Transverse colon (tissue), 4 donors: Measurements from ENCODE around the gene ZMAT5. TPM values are rescaled to one million over a fixed set of nuclear protein-coding genes. Genes with fewer than 3 reads are reported as not detected.

Experiments used
- DNase-seq: peaks from one replicate; pipeline ENCODE4 v3.0.0-alpha.2; 2019
- H3K27ac ChIP-seq, 4 donors: fragments of 200-600 bp; sonication (generic); 2 replicates each; pipeline ENCODE4 v1.5.1; 2016 to 2018; ENCODE audit warnings: inconsistent platforms in 4 of 4
- H3K27me3 ChIP-seq: fragments of 200-600 bp; sonication (generic); 2 replicates; pipeline ENCODE4 v1.5.1; 2017; ENCODE audit warnings: inconsistent platforms
- H3K36me3 ChIP-seq, 4 donors: fragments of 200-600 bp; sonication (generic); 2 replicates each; pipeline ENCODE4 v1.5.1; 2017 to 2019; ENCODE audit warnings: inconsistent platforms in 4 of 4
- H3K4me1 ChIP-seq, 4 donors: fragments of 200-600 bp; sonication (generic); 2 replicates each; pipeline ENCODE4 v1.5.1; 2017 to 2020; ENCODE audit warnings: inconsistent platforms in 4 of 4
- H3K4me3 ChIP-seq, 4 donors: fragments of 200-600 bp; sonication (generic); 1 replicate in 1 of 4; 2 replicates in 3 of 4; pipeline versions ENCODE4 v1.5.1 to v1.6.1; 2017 to 2019; ENCODE audit warnings: inconsistent platforms in 4 of 4
- H3K9me3 ChIP-seq, 2 donors: fragments of 200-600 bp; sonication (generic); 2 replicates each; pipeline ENCODE4 v1.5.1; 2017 to 2019; ENCODE audit warnings: inconsistent platforms in 2 of 2
- CTCF ChIP-seq, 5 experiments: fragments of 200-600 bp in 3 of 5; fragments of 450-650 bp in 2 of 5; sonication (generic) in 3 of 5; IDR thresholded peaks; 1 replicate in 2 of 5; 2 replicates in 3 of 5; pipeline ENCODE4 v1.5.1; 2016 to 2017; ENCODE audit warnings: antibody characterized with exemption in 5 of 5, inconsistent platforms in 3 of 5, mild to moderate bottlenecking in 2 of 5, moderate library complexity in 1 of 5
- EP300 ChIP-seq: sonication (generic); formaldehyde crosslinking; IDR thresholded peaks from one replicate; pipeline ENCODE4 v1.6.1; 2017; ENCODE audit warnings: antibody characterized with exemption, low read depth
- POLR2A ChIP-seq: fragments of 450-650 bp; IDR thresholded peaks from one replicate; pipeline ENCODE4 v1.6.1; 2016; ENCODE audit warnings: antibody characterized with exemption, mild to moderate bottlenecking, moderate library complexity
- POLR2AphosphoS5 ChIP-seq, 3 donors: sonication (generic); formaldehyde crosslinking; IDR thresholded peaks; one replicate each; pipeline ENCODE4 v1.6.1; 2016; ENCODE audit warnings: antibody characterized with exemption in 3 of 3
- WGBS, 2 donors: methylation state at CpG; one replicate each; pipeline ENCODE4 v1.1.5; 2018; ENCODE audit warnings: low coverage in 1 of 2; 5-methylcytosine and 5-hydroxymethylcytosine counted together
- in situ Hi-C, 4 donors: fragments of 200-750 bp; cut with MboI; loops; one replicate each; pipeline versions ENCODE4 v1.15.0 to v1.15.1; 2017; ENCODE audit warnings: low sequenced_read_pairs in 3 of 4, low pct_ligation_motif_present in 1 of 4, low pct_unique_long_range_greater_than_20kb in 1 of 4
- intact Hi-C: fragments of 100-400 bp; cut with DNase I; formaldehyde crosslinking; loops from one replicate; pipeline ENCODE4 v1.15.1; 2023; ENCODE audit warnings: low total_unique reads
- total RNA-seq, 4 donors: library from RNA; depleted of rRNA; stranded (reverse); fragments of >200 nt; gene quantifications; one replicate each; pipeline ENCODE4 v1.1.0, GENCODE V29; 2016

Gene ZMAT5
- total RNA-seq, 4 donors from 2014 or later = 13.8 to 20.2 (median 19.1) TPM; not detected in 1

GRCh38 chr22:29733362-29734201 lies 33.2 kb downstream of the ZMAT5 start:
- DNase-seq = peak; percentile 33
- no peak for TF ChIP-seq POLR2A
- no peak for TF ChIP-seq CTCF (IDR thresholded peaks at IDR 0.05)
- no peak for TF ChIP-seq EP300
- TF ChIP-seq POLR2AphosphoS5 (IDR thresholded peaks at IDR 0.05) = no peak
- Histone ChIP-seq H3K4me1 (peaks cover 0 to 12% (median 4%) of the 10 kb centered on the region in 4 donors), H3K9me3 (no peaks in the 10 kb centered on the region), H3K4me3 (no peak overlapping the region), H3K27ac (no peak overlapping the region), H3K27me3 (no peaks in the 10 kb centered on the region), H3K36me3 (no peaks in the 10 kb centered on the region)
- in situ Hi-C loops (no loop called here), intact Hi-C loops (no loop called here)
- WGBS, 2 donors = 57 to 90% methylated on average over 2 to 17 of the region's 19 CpGs

DNA sequence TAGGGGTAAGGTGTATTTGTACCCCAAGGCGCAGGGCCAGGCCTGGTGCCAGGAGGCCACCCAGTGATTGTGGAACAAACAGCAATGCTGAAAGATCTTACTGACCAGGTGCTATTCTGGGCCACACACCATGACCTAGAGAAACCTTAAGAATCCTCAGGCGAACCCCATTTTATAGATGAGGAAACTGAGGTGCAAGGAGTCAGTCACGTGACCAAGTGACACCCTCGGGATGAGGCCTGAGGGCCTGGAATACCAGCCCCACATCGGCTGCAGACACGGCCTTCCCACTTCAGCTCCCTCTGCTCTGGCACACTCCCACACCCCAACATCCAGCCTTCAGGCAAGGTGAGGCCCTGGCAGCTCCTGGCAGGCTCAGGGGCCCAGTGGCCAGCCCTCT lies 33.9 kb downstream of the ZMAT5 start:
- WGBS, 2 donors = 84% methylated on average over 6 of the region's 6 CpGs; no CpG with 5 or more reads in 1 of the 2 donors
- Histone ChIP-seq H3K4me1 (peaks cover 0 to 12% (median 4%) of the 10 kb centered on the region in 4 donors), H3K27ac (no peak overlapping the region), H3K27me3 (no peaks in the 10 kb centered on the region), H3K9me3 (no peaks in the 10 kb centered on the region), H3K4me3 (no peak overlapping the region), H3K36me3 (no peaks in the 10 kb centered on the region)
- intact Hi-C loops = no loop called here
- in situ Hi-C loops = no loop called here
- DNase-seq = no peak
- no peak for TF ChIP-seq EP300
- no peak for TF ChIP-seq POLR2AphosphoS5 (IDR thresholded peaks at IDR 0.05)
- TF ChIP-seq POLR2A = no peak
- TF ChIP-seq CTCF (IDR thresholded peaks at IDR 0.05) = no peak

- no peaks in the 10 kb centered on the region for H3K36me3 ChIP-seq
- intact Hi-C loops (no loop called here), in situ Hi-C loops (no loop called here)
- peaks cover 0 to 12% (median 4%) of the 10 kb centered on the region in 4 donors for H3K4me1 ChIP-seq
- 79 to 88% methylated on average over 10 to 18 of the region's 18 CpGs for WGBS, 2 donors
- TF ChIP-seq CTCF (IDR thresholded peaks at IDR 0.05) (no peak), POLR2A (no peak), EP300 (no peak), POLR2AphosphoS5 (IDR thresholded peaks at IDR 0.05) (no peak)
- no peak overlapping the region for H3K27ac ChIP-seq
- H3K9me3 ChIP-seq = no peaks in the 10 kb centered on the region
- H3K27me3 ChIP-seq = no peaks in the 10 kb centered on the region
- no peak overlapping the region for H3K4me3 ChIP-seq
- no peak for DNase-seq
These were observed 35.6 kb downstream of the ZMAT5 start for GRCh38 chr22:29731058-29731850.

DNA sequence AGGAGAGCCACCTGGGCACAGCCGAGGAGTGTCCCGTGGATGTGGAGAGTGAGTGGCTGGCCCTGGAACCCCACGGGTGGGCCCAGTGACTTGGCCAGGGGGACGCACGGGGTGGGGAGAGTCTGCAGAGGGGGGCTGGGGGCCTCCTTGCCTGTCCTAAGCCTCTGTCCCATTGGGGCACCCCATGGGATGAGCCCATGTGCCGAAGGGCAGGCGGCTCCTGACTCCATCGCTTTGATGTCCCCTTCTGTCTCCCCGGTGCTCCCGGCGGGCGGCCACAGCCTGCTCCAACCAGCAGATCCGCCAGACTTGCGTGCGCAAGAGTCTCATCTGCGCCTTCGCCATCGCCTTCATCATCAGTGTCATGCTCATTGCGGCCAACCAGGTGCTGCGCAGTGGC lies 37.6 kb downstream of the ZMAT5 start:
- in situ Hi-C loops = no loop called here
- TF ChIP-seq POLR2AphosphoS5 (IDR thresholded peaks at IDR 0.05) (no peak), POLR2A (no peak), CTCF (IDR thresholded peaks at IDR 0.05) (no peak), EP300 (no peak)

More for the DNA sequence above, 37.6 kb downstream of the ZMAT5 start:
- Histone ChIP-seq H3K4me1 (peaks cover 0 to 12% (median 4%) of the 10 kb centered on the region in 4 donors), H3K27me3 (no peaks in the 10 kb centered on the region), H3K36me3 (no peaks in the 10 kb centered on the region), H3K4me3 (no peak overlapping the region), H3K27ac (no peak overlapping the region), H3K9me3 (no peaks in the 10 kb centered on the region)
- no peak for DNase-seq
- intact Hi-C loops = no loop called here
- WGBS, 2 donors = 95% methylated on average over 20 of the region's 20 CpGs; no CpG with 5 or more reads in 1 of the 2 donors
